D341Med (cell line): ENCODE measurements around the gene NIN.
"Not testable (repeated sequence)": the region's sequence is repeated elsewhere in the genome, so short reads cannot be mapped to it uniquely, and the experiment has no call there.

Experiments
- DNase-seq: peaks from one replicate; pipeline ENCODE4 v3.0.0; 2012; ENCODE audit warnings: low spot score

Gene NIN

GRCh38 chr14:50816395-50817047 is 14.4 kb downstream of the NIN start:
- DNase-seq, result no peak

GRCh38 chr14:50815526-50815925 is 15.4 kb downstream of the NIN start:
- not testable (repeated sequence) for DNase-seq

GRCh38 chr14:50815058-50815457 is 15.9 kb downstream of the NIN start:
- DNase-seq, result not testable (repeated sequence)

GRCh38 chr14:50814161-50814560 is 16.8 kb downstream of the NIN start:
- no peak for DNase-seq

DNA sequence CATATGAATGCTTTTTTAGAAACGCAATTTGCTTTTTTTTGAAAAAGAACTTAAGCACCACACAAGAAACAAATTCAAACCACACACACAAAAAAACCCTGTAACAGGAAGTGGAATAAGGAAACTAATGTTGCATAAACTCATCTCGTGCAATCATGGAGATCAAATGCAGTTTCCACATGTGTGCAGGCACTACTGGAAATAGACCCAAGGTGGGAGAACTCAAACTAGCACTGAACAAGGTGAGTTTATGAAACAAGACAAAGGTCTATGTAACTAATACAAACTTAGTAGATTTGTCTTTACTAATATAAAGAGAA is 17.5 kb downstream of the NIN start:
- DNase-seq, result no peak

DNA sequence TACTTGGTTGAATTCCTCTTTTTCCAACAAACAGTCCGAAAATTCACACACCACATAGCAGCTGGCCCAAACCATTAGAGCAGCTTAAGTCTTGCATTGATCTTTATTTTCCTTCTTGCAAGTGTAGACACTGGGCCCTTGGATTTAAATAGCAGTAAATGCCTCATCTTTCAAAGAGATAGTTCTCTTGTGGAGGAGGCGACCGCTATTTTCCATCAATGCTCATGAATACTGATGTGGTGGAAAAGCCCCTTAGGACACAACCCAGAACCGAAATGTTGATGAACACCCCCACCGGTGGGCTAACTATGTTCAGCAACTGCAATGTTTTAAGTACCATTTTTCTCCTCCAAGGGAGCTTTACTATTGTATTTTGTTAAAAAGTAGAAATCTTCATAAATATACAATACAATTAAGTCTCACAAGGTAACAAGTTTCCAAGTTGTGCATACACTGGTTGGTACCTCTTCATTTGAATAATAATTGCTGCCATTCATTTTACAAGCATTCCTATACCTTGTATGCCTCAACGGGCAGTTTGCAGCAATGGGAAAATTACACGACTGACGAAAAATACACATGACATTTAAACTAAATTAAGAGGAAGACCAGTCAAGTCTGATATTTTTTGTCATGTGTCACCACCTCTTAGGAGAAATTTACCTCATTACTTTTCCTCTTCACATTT is 18.0 kb downstream of the NIN start:
- DNase-seq, result no peak

GRCh38 chr14:50812180-50812579 is 18.8 kb downstream of the NIN start:
- no peak for DNase-seq

DNA sequence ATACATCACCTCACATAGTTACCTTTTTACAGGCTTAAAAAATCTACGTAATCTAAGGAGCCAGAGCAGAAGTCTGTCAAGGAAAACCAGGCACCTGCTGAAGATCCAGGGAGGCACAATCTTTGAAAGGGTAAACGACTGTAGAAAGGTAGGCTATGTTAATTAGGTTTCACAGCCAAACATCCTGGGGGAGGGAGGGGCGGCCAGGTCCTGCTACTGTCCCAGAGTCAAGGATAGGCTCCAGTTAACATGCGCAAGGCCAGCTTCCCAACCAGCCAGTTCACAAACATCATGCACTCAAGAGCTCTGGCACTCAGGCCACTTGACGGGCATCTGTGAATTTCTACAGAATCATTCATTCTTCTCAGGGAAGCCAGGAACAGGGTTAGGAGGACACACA is 22.9 kb downstream of the NIN start:
- no peak for DNase-seq

GRCh38 chr14:50806241-50806933 is 24.6 kb downstream of the NIN start:
- DNase-seq, result no peak

GRCh38 chr14:50805396-50805795 is 25.6 kb downstream of the NIN start:
- no peak for DNase-seq

- DNase-seq, result no peak
These were observed 26.7 kb downstream of the NIN start for GRCh38 chr14:50804181-50804721.

GRCh38 chr14:50801706-50802105 is 29.3 kb downstream of the NIN start:
- no peak for DNase-seq

DNA sequence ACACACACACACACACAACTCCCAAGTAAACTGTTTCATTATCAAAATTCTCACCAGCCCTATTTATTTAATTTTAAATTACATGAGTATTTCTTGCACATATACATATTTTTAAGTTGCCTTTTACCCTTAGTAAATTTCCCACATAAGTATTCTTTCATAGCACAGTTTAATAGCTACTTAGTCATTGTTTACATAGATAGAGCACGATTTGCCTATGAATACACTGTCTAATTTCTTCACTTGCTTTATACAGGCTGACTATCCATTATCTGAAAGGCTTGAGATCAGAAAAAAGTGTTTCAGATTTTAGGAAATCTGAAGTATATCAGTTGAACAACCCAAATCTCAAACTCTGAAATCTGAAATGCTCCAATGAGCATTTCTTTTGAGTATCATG is 30.9 kb downstream of the NIN start:
- DNase-seq, result no peak

- DNase-seq, result no peak
These were observed 32.9 kb downstream of the NIN start for GRCh38 chr14:50798048-50798421.

- DNase-seq, result no peak
These were observed 33.5 kb downstream of the NIN start for GRCh38 chr14:50797250-50798047.

- no peak for DNase-seq
These were observed 34.6 kb downstream of the NIN start for GRCh38 chr14:50796390-50796789.

DNA sequence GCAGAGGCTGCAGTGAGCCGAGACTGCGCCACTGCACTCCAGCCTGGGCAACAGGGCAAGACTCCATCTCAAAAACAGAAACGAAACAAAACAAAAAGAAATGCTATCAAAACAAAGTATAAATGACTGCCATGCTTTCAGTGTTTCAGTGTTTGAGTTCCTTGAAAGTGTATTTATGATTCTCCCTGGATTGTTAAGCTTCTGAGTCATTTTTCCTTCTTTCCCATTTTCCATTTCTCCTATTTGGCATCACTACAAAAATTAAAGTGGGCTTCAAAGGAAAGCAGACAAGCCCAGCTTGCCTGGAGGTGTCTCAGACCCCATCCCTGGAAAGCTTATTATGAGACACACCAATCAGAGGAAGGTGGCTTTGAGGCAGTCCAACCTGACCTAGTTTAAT is 35.1 kb downstream of the NIN start:
- DNase-seq, result no peak

- DNase-seq, result no peak
These were observed 35.8 kb downstream of the NIN start for GRCh38 chr14:50795142-50795541.

- no peak for DNase-seq
These were observed 36.8 kb downstream of the NIN start for GRCh38 chr14:50794068-50794645.

- no peak for DNase-seq
These were observed 38.3 kb downstream of the NIN start for GRCh38 chr14:50792634-50793068.

GRCh38 chr14:50792051-50792477 is 38.9 kb downstream of the NIN start:
- DNase-seq, result no peak

DNA sequence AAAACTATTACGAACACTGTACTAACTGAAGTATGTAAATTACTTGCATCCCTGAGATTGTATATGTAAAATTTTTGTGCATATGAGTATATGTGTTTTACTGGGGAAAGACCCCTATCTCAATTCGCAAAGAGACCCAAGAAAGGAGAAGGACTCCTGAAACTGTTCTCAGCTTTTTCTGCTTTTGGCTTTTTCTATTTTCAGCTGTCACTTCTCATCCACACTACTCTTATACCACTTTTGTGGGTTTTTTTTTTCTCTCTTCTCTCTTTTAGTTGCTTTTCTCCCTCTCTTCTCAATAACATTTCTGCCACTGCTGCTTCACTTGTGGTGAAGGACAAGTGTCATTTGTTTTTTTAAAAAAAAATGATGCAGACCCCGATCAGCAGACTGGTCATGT is 39.8 kb downstream of the NIN start:
- no peak for DNase-seq
